CD4-positive, alpha-beta T cell treated with Interleukin-17A for 4 hours (primary cell): ENCODE data around the gene KIF15.

Source experiments
- DNase-seq: peaks from one replicate; pipeline ENCODE4 v3.0.0-alpha.2; 2020; ENCODE audit warnings: mixed read lengths

The KIF15 gene

DNA sequence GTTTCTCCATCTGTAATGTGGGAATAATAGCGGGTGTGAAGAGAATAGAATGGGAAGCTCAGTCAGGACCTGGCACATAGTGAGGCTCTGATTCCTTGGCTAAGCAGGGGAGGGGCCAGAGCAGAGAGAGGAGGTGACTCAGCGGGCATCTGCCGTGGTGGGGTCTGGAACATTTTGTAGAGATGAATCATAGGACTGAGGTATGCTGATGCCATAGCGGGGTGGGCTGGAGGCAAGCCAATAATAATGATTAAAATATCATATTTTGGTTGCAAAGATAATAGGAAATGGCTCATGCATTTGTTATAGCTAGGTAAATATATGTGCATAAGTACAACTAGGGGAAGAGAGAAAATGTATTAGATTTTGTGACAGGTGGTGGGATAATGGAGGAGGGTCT is 124.0 kb downstream of the KIF15 start:
- DNase-seq, result no peak

DNA sequence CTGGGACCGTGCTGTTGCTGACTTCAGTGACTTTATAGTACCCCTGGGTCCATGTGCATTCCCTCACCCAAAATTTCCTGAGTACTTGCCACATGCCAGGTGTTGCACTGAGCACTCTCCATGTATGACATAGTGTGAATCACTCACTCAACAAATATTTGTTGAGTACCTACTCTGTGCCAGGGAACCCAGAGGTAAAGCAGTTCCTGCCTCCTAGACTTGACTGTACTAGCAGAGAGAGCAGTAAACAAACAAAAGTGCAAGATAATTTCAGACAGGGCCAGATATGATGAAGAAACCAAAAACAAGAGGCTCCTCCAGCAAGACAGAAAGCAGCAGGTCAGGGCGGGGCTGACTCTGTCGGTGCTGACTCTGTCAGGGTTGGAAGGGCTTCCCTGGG is 125.0 kb downstream of the KIF15 start:
- DNase-seq, result no peak

DNA sequence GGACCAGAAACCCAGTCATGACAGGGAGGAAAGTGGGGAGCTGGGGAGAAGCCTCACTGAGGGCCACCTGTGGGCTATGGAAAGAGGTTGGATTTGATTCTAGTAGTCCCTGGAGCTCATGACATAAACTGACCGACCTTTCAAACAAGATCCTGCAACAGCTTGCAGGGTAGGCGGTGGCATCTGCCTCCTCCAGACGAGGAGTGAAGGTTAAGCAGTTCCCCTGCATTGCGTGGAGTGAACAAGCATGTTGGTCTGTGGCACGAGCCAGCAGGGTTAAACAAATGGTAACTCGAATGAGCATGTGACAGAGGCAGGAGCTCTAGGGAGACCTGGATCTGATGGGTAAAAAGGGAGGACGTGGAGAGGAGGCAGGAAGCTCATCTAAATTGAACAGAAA is 125.5 kb downstream of the KIF15 start:
- no peak for DNase-seq

DNA sequence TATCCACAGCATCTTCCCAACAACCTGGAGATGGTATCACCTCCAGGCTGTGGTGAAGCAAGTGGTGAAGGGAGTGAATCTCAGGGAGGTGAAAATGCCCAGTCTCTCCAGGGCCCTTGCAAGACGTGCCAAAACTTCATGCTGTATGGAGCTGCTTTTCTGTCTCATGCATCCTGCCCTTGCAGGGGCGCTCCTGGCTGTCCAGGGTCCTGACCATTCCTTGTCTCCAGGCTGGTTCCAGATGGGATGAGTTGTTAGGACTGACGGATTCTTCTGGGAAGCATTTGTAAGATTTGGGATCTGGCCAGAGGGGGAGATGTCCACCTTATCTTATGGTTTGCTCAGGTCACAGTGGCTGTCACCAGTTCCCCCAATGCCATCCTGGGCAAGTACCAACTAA is 128.7 kb downstream of the KIF15 start:
- DNase-seq, result no peak

DNA sequence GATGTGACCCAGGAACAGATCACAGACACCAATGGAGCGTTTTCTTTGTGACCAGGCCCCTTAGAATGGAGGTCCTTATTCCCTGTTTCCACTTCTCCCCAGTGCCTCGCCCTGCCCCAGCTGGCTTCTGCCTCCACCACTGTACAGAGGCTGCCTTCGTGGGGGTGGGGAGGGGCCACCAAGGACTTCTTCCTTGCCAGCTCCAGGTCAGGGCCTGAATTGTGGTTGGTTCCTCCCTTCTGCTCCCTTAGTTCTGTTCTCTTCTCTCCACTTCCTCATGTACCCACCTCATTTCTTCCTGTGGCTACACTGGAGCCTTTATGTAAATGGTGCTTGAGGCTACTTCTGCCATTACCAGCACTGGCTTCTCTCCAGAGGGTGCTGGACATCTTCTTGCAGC is 129.3 kb downstream of the KIF15 start:
- no peak for DNase-seq

DNA sequence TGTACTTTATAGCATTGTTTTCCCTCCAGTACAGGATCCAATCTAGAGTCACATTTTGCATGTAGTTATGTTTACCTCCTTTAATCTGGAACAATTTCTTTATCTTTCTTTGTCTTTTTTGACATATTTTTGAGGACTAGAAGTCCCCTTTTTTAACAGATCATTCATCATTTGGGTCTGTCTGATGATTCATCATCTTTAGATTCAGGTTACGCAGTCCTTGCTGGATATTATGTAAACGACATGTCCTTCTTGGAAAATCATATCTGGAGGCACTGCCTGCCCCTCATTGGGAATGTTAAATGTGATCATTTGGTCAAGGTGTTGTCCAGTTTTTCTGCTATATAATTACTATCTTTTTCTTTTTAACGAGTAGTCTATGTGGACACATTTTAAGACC is 131.1 kb downstream of the KIF15 start:
- DNase-seq, result no peak

DNA sequence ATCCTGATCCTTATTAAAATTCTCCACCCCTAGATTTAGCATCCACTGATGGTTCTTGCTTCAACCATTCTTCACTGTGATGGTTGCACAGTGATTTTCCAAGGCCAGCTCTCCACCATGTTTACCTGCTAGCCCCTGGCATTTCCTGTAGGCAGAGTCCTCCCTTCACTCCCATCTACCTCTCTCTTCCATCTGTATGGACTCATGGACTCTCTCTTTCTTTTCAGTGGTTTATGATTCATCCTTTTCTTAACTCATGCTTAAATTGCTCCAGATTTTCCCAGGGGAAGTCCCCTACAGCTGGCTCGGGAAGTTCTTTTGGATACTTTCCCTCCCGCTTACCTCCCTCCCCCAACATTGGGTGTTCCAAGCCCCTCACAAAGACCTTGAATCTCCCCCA is 131.5 kb downstream of the KIF15 start:
- no peak for DNase-seq

DNA sequence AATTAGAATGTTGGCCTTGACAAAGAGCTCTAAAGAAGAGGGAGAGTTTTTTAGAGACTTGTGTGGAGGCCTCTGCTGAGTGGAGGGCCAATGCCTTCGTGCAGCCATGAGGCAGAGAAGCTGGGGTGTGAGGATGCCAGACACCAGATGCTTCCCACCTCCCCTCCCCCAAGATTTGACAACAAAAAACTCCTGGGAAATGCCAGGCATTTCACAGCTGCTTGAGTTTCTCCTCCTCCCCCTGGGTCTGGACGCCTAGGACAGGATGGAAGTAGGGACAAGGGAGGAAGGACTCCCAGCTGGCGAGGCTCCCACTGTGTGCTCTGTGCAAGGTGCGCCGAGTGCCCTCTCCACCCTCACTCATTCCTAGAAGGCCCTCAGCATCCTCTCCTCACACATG is 132.9 kb downstream of the KIF15 start:
- no peak for DNase-seq

DNA sequence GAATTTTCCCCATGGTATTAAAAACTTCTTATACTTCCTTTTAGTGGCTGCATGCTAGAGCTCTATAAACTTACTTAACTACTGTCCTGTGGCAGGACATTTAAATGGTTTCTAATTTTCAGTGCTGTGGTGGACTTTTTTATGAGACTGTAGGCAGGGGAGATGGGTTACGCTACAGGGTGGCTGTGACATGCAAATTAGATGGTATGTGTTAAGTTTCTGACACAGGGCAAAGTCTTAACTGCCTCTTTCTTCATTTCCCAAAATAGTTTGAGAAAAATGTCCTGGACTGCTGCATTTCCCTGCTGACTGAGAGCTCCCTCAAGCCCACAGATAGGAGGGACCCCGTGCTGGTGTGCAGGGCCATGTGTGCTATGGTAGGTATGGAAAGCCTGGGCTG is 134.8 kb downstream of the KIF15 start:
- DNase-seq, result no peak

DNA sequence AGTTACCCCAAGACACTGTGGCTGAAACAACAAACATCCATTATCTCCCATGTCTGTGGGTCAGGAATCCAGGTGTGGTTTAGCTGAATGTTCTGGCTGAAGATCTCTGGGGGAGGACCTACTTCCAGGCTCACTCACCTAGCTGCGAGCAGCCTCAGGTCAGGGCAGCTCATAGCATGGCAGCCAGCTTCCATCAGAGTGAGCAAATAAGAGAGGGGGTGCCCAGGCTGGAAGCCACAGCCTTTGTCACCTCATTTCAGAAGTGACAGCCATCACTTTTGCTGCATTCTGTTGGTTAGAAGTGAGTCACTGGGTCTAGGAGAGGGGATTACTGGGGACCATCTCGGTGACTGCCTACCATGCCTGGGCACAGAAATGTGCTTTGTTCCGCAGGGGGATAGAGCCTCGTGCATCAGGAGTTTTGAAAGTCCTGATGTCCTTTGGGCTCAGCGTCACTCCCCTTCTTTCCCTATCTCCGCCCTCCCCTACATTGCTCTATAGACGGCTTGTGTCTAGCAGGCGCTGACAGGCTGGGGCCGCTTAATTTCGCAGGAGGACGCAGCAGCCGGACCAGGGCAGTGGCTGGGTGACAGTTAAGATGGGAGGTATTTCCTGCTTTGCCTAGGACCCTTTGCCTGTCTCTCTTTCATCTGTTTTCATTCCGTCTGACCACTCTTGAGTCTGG is 138.2 kb downstream of the KIF15 start:
- no peak for DNase-seq

DNA sequence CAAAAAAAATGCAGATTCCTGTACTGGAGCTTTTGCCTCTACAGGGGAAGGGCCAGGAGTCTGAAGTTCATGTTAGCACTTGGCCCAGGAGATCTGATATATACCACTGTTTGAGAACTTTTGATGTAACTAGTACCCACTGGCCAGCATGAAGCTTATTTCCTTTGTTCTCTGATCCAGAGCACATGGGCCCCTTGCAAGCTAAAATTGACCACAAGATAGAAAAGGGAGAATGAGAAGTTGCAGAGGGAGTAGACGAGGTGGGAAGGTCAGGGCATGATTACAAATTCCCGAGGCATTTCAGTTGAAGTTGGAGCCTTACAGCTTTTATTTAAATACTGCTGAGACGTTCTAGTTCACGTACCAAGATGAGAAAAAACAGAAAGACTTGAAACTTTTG is 141.0 kb downstream of the KIF15 start:
- DNase-seq, result no peak
